ENCODE measurements around the gene CACHD1. TPM values are rescaled to one million over a fixed set of nuclear protein-coding genes. Genes with fewer than 3 reads are reported as not detected.
"Not testable (repeated sequence)": the region's sequence is repeated elsewhere in the genome, so short reads cannot be mapped to it uniquely, and the experiment has no call there.

CACHD1 gene
- total and polyA plus RNA-seq, 8 donors = 11.3 to 38.0 (median 32.7) TPM

GRCh38 chr1:64733581-64734286 is 263.8 kb downstream of the CACHD1 start:
- DNase-seq = no peak
- Histone ChIP-seq H3K4me3 (no peak overlapping the region), H3K9me3 (no peaks in the 10 kb centered on the region), H3K36me3 (no peaks in the 10 kb centered on the region), H3K27ac (no peak overlapping the region), H3K4me1 (no peaks in the 10 kb centered on the region), H3K27me3 (no peaks in the 10 kb centered on the region)
- TF ChIP-seq CTCF (IDR thresholded peaks at IDR 0.05) = no peak
- intact Hi-C loops (cut with DNase I) = no loop called here
- ATAC-seq = no peak

- no peak overlapping the region for H3K4me3 ChIP-seq
- H3K36me3 ChIP-seq = no peaks in the 10 kb centered on the region
- H3K9me3 ChIP-seq = no peaks in the 10 kb centered on the region
- no peak for TF ChIP-seq CTCF (IDR thresholded peaks at IDR 0.05)
- ATAC-seq = no peak
- H3K4me1 ChIP-seq = no peaks in the 10 kb centered on the region
- H3K27me3 ChIP-seq = no peaks in the 10 kb centered on the region
- H3K27ac ChIP-seq = no peak overlapping the region
- DNase-seq = no peak
- intact Hi-C loops (cut with DNase I) = no loop called here
These were observed 264.3 kb downstream of the CACHD1 start for GRCh38 chr1:64734287-64734652.

- H3K4me3 ChIP-seq; H3K4me1 ChIP-seq; H3K36me3 ChIP-seq; H3K9me3 ChIP-seq; H3K27me3 ChIP-seq; H3K27ac ChIP-seq; ATAC-seq; intact Hi-C loops (cut with DNase I); DNase-seq: not testable (repeated sequence)
These were observed 270.8 kb downstream of the CACHD1 start for GRCh38 chr1:64740687-64741086.

Small RNA genes lying within 50 kb of the gene (microRNA-seq; reads per million reads assigned to microRNA genes)
- gene MIR4794 = 0 reads per million in 2 donors
